Neural cell (in vitro differentiated cells): Measurements from ENCODE around the gene ENTREP3. TPM values are rescaled to one million over a fixed set of nuclear protein-coding genes. Genes with fewer than 3 reads are reported as not detected.

ENCODE experiments used
- H2AFZ ChIP-seq: fragments of 200-600, 300-800 bp; sonication (generic), shearing (Covaris generic); 2 replicates; pipeline ENCODE4 v1.6.0; 2014; ENCODE audit warnings: low read depth, mild to moderate bottlenecking, antibody characterized with exemption, low read length, moderate library complexity
- H3F3A ChIP-seq: fragments of 200-600 bp; shearing (Covaris generic); 2 replicates; pipeline ENCODE4 v1.6.1; 2016; ENCODE audit warnings: mild to moderate bottlenecking, moderate library complexity, mixed read lengths, antibody characterized with exemption, low read length; ENCODE audit not compliant: insufficient read depth, poor library complexity, severe bottlenecking
- H3K27ac ChIP-seq: fragments of 200-600, 300-800 bp; sonication (generic), shearing (Covaris generic); 2 replicates; pipeline ENCODE4 v1.5.1; 2014; ENCODE audit warnings: mild to moderate bottlenecking, low read length, moderate library complexity
- H3K27me3 ChIP-seq: fragments of 300-800, 200-600 bp; sonication (generic), shearing (Covaris generic); 2 replicates; pipeline ENCODE4 v1.6.0; 2014; ENCODE audit warnings: mild to moderate bottlenecking, low read depth, low read length, moderate library complexity; ENCODE audit not compliant: insufficient read depth
- H3K36me3 ChIP-seq: fragments of 300-800, 200-600 bp; sonication (generic), shearing (Covaris generic); 2 replicates; pipeline ENCODE4 v1.5.1; 2014; ENCODE audit warnings: mild to moderate bottlenecking, antibody characterized with exemption, low read length, moderate library complexity; ENCODE audit not compliant: insufficient read depth
- H3K4me2 ChIP-seq: fragments of 300-800, 200-600 bp; sonication (generic), shearing (Covaris generic); 2 replicates; pipeline ENCODE4 v1.6.0; 2014; ENCODE audit warnings: mild to moderate bottlenecking, low read length
- H3K4me3 ChIP-seq: fragments of 300-800, 200-600 bp; sonication (generic), shearing (Covaris generic); 2 replicates; pipeline ENCODE4 v1.5.1; 2014; ENCODE audit warnings: mild to moderate bottlenecking, low read length, moderate library complexity
- H3K79me2 ChIP-seq: fragments of 200-600 bp; shearing (Covaris generic); replicated peaks from 2 replicates; pipeline ENCODE4 v1.6.0; 2014; ENCODE audit warnings: mild to moderate bottlenecking, low read length, moderate library complexity; ENCODE audit not compliant: insufficient read depth
- H3K9ac ChIP-seq: fragments of 300-800, 200-600 bp; sonication (generic), shearing (Covaris generic); 2 replicates; pipeline ENCODE4 v1.6.1; 2016; ENCODE audit warnings: mild to moderate bottlenecking, low read length, mixed read lengths
- H3K9me2 ChIP-seq: fragments of 200-600 bp; shearing (Covaris generic); 2 replicates; pipeline ENCODE4 v1.6.1; 2016; ENCODE audit warnings: mild to moderate bottlenecking, low read length, mixed read lengths; ENCODE audit not compliant: insufficient read depth
- H3K9me3 ChIP-seq: fragments of 200-600, 300-800 bp; sonication (generic), shearing (Covaris generic); 2 replicates; pipeline ENCODE4 v1.6.1; 2016; ENCODE audit warnings: mild to moderate bottlenecking, mixed run types, low read length, moderate library complexity, mixed read lengths
- H4K20me1 ChIP-seq: fragments of 200-600 bp; shearing (Covaris generic); 2 replicates; pipeline ENCODE4 v1.6.1; 2016; ENCODE audit warnings: mild to moderate bottlenecking, mixed run types; ENCODE audit not compliant: insufficient read depth
- CTCF ChIP-seq: fragments of 450-650 bp; IDR thresholded peaks from 2 replicates; pipeline ENCODE4 v1.5.1; 2014; ENCODE audit warnings: antibody characterized with exemption, mild to moderate bottlenecking, moderate library complexity; ENCODE audit not compliant: poor library complexity, severe bottlenecking
- EP300 ChIP-seq: fragments of 450-650 bp; conservative IDR thresholded peaks from 2 replicates; pipeline ENCODE4 v1.6.1; 2014; ENCODE audit warnings: antibody characterized with exemption, mild to moderate bottlenecking, moderate library complexity; ENCODE audit not compliant: poor library complexity, severe bottlenecking
- EZH2 ChIP-seq: fragments of 200-600, 300-800 bp; shearing (Covaris generic), sonication (generic); IDR thresholded peaks from 2 replicates; pipeline ENCODE4 v1.6.1; 2014; ENCODE audit warnings: antibody characterized with exemption, low read length, borderline replicate concordance, mild to moderate bottlenecking; ENCODE audit not compliant: insufficient read depth, poor library complexity, severe bottlenecking
- MXI1 ChIP-seq: fragments of 450-650 bp; conservative IDR thresholded peaks from 2 replicates; pipeline ENCODE4 v1.6.1; 2014; ENCODE audit warnings: antibody characterized with exemption, mild to moderate bottlenecking; ENCODE audit not compliant: poor library complexity, severe bottlenecking
- POLR2AphosphoS5 ChIP-seq: IDR thresholded peaks from 2 replicates; pipeline ENCODE4 v1.6.1; 2012
- RAD21 ChIP-seq: fragments of 450-650 bp; conservative IDR thresholded peaks from 2 replicates; pipeline ENCODE4 v1.6.1; 2014; ENCODE audit warnings: antibody characterized with exemption, mild to moderate bottlenecking, moderate library complexity
- REST ChIP-seq: IDR thresholded peaks from 2 replicates; pipeline ENCODE4 v1.6.1; 2012; ENCODE audit warnings: borderline replicate concordance
- SMC3 ChIP-seq: fragments of 450-650 bp; conservative IDR thresholded peaks from 2 replicates; pipeline ENCODE4 v1.6.1; 2014; ENCODE audit warnings: antibody characterized with exemption, mild to moderate bottlenecking, moderate library complexity; ENCODE audit not compliant: poor library complexity
- TAF1 ChIP-seq: IDR thresholded peaks from 2 replicates; pipeline ENCODE4 v1.6.1; 2012; ENCODE audit warnings: low read depth
- polyA plus RNA-seq: library from polyadenylated mRNA; depleted of rRNA; stranded (reverse); fragments of >200 nt; gene quantifications from 2 replicates; pipeline ENCODE4 v1.2.3, GENCODE V29; 2014

ENTREP3 gene
- polyA plus RNA-seq, 1 donor from 2014 or later: 11.1 TPM

DNA sequence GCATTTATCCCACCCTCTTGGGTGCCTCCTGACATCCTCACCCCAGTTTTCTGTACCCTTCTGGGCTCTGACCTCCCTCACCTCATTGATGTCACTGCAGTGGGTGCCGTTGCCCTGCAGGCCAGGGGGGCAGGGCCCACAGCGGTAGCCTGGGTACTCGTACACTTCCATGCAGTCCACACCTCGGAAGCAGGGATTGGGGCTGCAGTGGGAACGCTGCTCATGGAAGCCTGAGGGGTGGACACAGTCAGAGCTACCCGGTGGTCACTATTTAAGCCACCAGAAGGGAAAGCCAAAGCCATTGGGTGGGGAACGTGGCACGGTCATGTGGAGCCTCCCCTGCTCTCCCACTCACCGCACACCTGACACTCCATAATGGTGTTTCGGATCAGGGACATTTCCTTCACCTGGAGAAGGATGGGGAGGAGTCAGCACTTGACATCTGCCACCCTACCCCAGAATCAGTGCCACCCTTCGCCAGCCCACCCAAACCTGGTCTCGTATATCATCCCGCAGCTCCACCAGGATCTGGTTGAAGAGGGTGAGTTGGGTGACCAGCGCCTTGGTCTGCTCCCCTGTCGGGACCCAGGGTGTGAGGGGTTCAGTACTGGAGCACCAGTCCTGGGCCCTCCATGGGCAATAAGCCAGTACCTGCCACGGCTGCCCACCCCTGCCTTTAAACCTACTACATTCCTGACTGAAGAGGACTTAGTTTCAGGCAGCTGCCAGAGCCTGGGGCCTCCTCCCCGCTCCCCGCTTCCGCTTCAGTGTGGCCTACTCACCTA is 52.4 kb downstream of the ENTREP3 start:
- TF ChIP-seq RAD21 (no peak), REST (no peak), SMC3 (no peak), TAF1 (no peak), POLR2AphosphoS5 (no peak), MXI1 (no peak), EP300 (no peak), CTCF (no peak), EZH2 (no peak)
- H3K27ac ChIP-seq: no peak overlapping the region
- H3K9ac ChIP-seq: no peak overlapping the region
- no peak overlapping the region for H2AFZ ChIP-seq
- no peak overlapping the region for H3K4me3 ChIP-seq
- no peaks in the 10 kb centered on the region for H3K27me3 ChIP-seq
- H3K4me2 ChIP-seq: no peak overlapping the region
- no peaks in the 10 kb centered on the region for H3K36me3 ChIP-seq
- no peaks in the 10 kb centered on the region for H4K20me1 ChIP-seq
- peaks cover 6% of the 10 kb centered on the region for H3F3A ChIP-seq
- H3K79me2 ChIP-seq: peaks cover 26% of the 10 kb centered on the region
- no peaks in the 10 kb centered on the region for H3K9me2 ChIP-seq
- H3K9me3 ChIP-seq: no peaks in the 10 kb centered on the region

- Histone ChIP-seq H3K27me3 (no peaks in the 10 kb centered on the region), H3F3A (peaks cover under 1% of the 10 kb centered on the region), H4K20me1 (no peaks in the 10 kb centered on the region), H3K27ac (no peak overlapping the region), H3K36me3 (no peaks in the 10 kb centered on the region), H3K4me2 (no peak overlapping the region), H3K79me2 (peaks cover 34% of the 10 kb centered on the region), H3K9me2 (no peaks in the 10 kb centered on the region), H2AFZ (no peak overlapping the region), H3K9me3 (no peaks in the 10 kb centered on the region), H3K9ac (no peak overlapping the region), H3K4me3 (no peak overlapping the region)
- no peak for TF ChIP-seq SMC3
- TF ChIP-seq MXI1: no peak
- TF ChIP-seq CTCF: no peak
- no peak for TF ChIP-seq POLR2AphosphoS5
- TF ChIP-seq EZH2: no peak
- no peak for TF ChIP-seq TAF1
- no peak for TF ChIP-seq EP300
- TF ChIP-seq REST: no peak
- TF ChIP-seq RAD21: no peak
Observed at GRCh38 chr1:155202198-155202597, 53.1 kb downstream of the ENTREP3 start.
